WERI-Rb-1 (cell line): Measurements from ENCODE around the gene L1CAM.
A peak's percentile ranks its signal among the peaks of the same experiment; 100 is the strongest.

ENCODE experiments used
- DNase-seq: peaks from one replicate; pipeline ENCODE4 v3.0.0-alpha.2; 2020
- H3K27ac ChIP-seq: fragments of 250-450 bp; sonication (Bioruptor Pico); 2 replicates; pipeline ENCODE4 v1.5.1; 2020; ENCODE audit warnings: mild to moderate bottlenecking, moderate library complexity
- H3K27me3 ChIP-seq: fragments of 250-450 bp; sonication (Bioruptor Pico); 2 replicates; pipeline ENCODE4 v1.5.1; 2021; ENCODE audit warnings: mild to moderate bottlenecking, low read depth, moderate library complexity; ENCODE audit not compliant: insufficient read depth, severe bottlenecking
- H3K36me3 ChIP-seq: fragments of 250-450 bp; sonication (Bioruptor Pico); 2 replicates; pipeline ENCODE4 v1.5.1; 2020; ENCODE audit warnings: mild to moderate bottlenecking, moderate library complexity
- H3K4me3 ChIP-seq: 2 replicates; pipeline ENCODE4 v1.5.1; 2011; ENCODE audit warnings: low read depth, mild to moderate bottlenecking, control low read depth, low read length
- H3K9me3 ChIP-seq: fragments of 250-450 bp; sonication (Bioruptor Pico); 2 replicates; pipeline ENCODE4 v1.5.1; 2021; ENCODE audit warnings: mild to moderate bottlenecking, moderate library complexity; ENCODE audit not compliant: severe bottlenecking
- TF ChIP-seq, protein P1 (sequence below): IDR thresholded peaks from 2 replicates; pipeline ENCODE4 v1.5.1; 2011; ENCODE audit warnings: low read depth, mild to moderate bottlenecking, control low read depth, inconsistent platforms, low read length

The L1CAM gene

DNA sequence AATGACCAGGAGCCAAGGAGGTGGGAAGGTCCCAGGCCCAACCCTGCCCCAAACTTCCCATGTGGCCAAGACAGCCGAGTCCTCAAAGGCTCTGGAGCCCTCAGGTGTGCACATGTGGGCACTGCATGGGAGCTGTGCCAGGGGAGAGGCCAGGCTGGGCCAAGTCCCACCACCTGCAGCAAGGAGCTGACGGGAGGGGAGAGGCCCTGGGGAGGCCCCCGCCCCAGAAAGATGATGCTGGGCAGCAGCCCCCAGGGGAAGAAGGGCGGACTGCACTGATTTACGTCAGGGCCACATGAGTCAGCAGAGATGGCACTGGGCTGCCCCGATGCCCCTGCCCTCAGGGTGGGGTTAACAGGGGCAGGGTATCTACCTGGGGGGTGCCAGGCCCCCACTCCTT is 1.4 kb downstream of the L1CAM start:
- Histone ChIP-seq H3K27ac (no peak overlapping the region), H3K9me3 (no peaks in the 10 kb centered on the region), H3K4me3 (no peak overlapping the region), H3K36me3 (no peaks in the 10 kb centered on the region; the same call in 1 of the 2 replicates), H3K27me3 (peaks cover 27% of the 10 kb centered on the region)
- TF ChIP-seq, protein P1, sequence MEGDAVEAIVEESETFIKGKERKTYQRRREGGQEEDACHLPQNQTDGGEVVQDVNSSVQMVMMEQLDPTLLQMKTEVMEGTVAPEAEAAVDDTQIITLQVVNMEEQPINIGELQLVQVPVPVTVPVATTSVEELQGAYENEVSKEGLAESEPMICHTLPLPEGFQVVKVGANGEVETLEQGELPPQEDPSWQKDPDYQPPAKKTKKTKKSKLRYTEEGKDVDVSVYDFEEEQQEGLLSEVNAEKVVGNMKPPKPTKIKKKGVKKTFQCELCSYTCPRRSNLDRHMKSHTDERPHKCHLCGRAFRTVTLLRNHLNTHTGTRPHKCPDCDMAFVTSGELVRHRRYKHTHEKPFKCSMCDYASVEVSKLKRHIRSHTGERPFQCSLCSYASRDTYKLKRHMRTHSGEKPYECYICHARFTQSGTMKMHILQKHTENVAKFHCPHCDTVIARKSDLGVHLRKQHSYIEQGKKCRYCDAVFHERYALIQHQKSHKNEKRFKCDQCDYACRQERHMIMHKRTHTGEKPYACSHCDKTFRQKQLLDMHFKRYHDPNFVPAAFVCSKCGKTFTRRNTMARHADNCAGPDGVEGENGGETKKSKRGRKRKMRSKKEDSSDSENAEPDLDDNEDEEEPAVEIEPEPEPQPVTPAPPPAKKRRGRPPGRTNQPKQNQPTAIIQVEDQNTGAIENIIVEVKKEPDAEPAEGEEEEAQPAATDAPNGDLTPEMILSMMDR = peak; percentile 78
- peak; percentile 61 for DNase-seq

DNA sequence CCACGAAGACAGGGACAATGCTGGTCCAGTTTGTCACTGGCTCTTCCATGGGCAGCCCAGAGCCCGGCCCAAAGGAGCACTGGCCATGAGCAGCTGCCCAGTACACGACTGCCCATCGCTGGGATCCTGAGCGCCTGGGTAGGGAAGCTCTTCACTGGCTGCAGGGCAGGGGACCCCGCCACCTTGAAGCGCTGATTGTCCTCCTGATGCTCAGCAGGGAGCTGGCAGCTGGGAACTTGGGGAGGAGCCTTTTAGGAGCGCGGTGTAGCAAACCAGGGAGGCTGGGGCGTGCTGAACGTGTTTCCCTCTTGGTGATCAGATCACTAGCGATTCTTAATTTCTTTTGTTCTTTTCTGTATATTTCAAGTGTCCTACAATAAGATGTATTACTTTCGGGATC is 1.8 kb downstream of the L1CAM start:
- no peak overlapping the region for H3K27ac ChIP-seq
- H3K9me3 ChIP-seq = no peaks in the 10 kb centered on the region
- no peaks in the 10 kb centered on the region; the same call in 1 of the 2 replicates for H3K36me3 ChIP-seq
- TF ChIP-seq, protein P1 = no peak
- peaks cover 27% of the 10 kb centered on the region for H3K27me3 ChIP-seq
- no peak for DNase-seq
- no peak overlapping the region for H3K4me3 ChIP-seq

DNA sequence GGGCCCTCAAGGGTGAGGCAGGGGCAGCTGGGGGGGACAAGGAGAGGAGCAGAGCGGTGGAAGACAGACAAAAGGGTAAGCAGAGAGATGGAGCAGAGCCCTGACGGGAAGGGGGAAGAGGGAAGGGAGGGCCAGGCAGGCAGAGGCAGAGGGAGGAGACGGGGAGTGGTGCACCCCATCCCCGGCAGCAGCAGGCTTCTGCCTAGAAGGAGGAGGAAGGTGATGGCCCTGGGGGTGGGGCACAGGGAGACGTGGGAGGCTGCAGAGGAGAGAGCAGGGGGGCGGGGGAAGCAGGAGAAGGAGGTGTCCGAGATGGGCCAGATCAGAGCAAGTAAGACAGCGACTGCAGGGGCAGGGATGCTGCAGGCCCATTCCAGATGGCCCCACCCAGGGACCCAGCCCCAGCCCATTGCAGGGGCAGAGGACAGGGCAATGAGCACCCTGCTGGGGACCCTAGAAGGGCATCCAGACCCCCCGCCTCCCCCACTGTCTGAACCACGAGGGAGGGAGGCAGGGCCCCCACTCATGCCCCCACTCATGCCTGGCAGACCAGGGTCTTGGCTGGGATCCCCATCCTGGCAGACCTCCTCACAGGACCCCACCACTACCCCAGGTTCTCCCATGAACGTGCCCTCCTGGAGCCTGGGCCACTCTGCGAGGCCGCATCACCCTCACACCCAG is 2.7 kb downstream of the L1CAM start:
- Histone ChIP-seq H3K36me3 (no peaks in the 10 kb centered on the region; the same call in 1 of the 2 replicates), H3K9me3 (no peaks in the 10 kb centered on the region), H3K27me3 (peaks cover 27% of the 10 kb centered on the region), H3K4me3 (no peak overlapping the region), H3K27ac (peak overlapping the region; percentile 16; the same call in 1 of the 2 replicates)
- TF ChIP-seq, protein P1 = no peak
- DNase-seq = no peak

DNA sequence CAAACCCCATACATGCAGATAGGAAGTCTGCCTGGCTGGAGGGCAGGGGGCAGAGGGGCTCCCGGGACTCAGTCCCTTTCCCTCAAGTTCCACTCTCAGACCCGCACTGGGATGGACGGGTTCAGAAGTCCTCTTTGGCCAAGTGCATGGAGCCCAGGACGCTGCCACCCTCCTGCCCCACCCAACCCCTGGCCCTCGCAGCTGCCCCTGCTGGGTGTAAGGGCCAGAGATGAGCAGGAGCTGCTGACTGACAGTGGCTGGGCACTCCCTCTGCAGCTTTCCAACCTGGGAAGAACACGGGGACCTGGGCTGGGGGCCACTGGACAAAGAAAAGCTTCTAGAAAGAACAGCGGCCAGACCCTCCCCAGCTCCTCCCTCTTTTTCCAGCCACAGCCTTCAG is 3.4 kb downstream of the L1CAM start:
- H3K4me3 ChIP-seq = no peak overlapping the region
- peaks cover 26% of the 10 kb centered on the region for H3K27me3 ChIP-seq
- H3K27ac ChIP-seq = no peak overlapping the region
- H3K9me3 ChIP-seq = no peaks in the 10 kb centered on the region
- DNase-seq = no peak
- TF ChIP-seq, protein P1 = no peak
- H3K36me3 ChIP-seq = no peaks in the 10 kb centered on the region; the same call in 1 of the 2 replicates

DNA sequence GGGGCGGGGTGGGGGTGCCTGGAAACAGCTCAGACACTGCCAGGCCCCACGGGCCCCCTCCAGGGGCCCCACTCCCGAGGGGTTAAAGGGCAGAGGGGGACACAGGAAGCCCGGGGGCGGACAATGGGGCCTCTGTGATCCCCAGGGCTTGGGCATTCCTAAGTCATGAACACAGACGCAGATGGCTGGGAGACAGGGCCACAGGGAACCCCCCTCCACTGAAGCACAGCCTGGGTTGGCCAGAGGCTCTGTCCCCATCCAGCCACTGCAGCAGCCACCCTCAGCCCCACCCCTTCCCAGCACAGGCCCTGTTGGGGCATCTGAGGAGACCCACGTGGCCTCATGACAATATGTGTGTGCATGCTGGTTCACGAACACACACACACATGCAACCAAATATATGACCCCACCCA is 3.9 kb downstream of the L1CAM start:
- Histone ChIP-seq H3K36me3 (no peaks in the 10 kb centered on the region; the same call in 1 of the 2 replicates), H3K9me3 (no peaks in the 10 kb centered on the region), H3K27ac (peak overlapping the region; percentile 21; the same call in 1 of the 2 replicates), H3K4me3 (no peak overlapping the region), H3K27me3 (peaks cover 21% of the 10 kb centered on the region)
- peak; percentile 78 for DNase-seq
- TF ChIP-seq, protein P1 = no peak
